Measurements from ENCODE around the gene PRTG. TPM values are rescaled to one million over a fixed set of nuclear protein-coding genes. Genes with fewer than 3 reads are reported as not detected.
A peak's percentile ranks its signal among the peaks of the same experiment; 100 is the strongest.
"Not testable (repeated sequence)": the region's sequence is repeated elsewhere in the genome, so short reads cannot be mapped to it uniquely, and the experiment has no call there.

The PRTG gene
- total RNA-seq, 4 donors from 2014 or later, result 2.1 to 12.8 (median 7.7) TPM

- no peaks in the 10 kb centered on the region for H3K27me3 ChIP-seq
- TF ChIP-seq CTCF (IDR thresholded peaks at IDR 0.05) (no peak), EP300 (IDR thresholded peaks at IDR 0.05) (no peak), POLR2A (IDR thresholded peaks at IDR 0.05) (no peak)
- DNase-seq (ENCODE audit: low spot score in 2 of 2), result no peak
- H3K4me1 ChIP-seq, result no peaks in the 10 kb centered on the region
- H3K36me3 ChIP-seq, result no peaks in the 10 kb centered on the region
- no peak overlapping the region for H3K27ac ChIP-seq
- no peaks in the 10 kb centered on the region for H3K9me3 ChIP-seq
- no peak overlapping the region for H3K4me3 ChIP-seq
- WGBS, 2 donors, result 96 to 97% methylated on average over 6 of the region's 6 CpGs
Observed at GRCh38 chr15:55764398-55764797, 21.4 kb upstream of the PRTG start.

- Histone ChIP-seq H3K9me3 (no peaks in the 10 kb centered on the region), H3K27me3 (no peaks in the 10 kb centered on the region), H3K36me3 (no peaks in the 10 kb centered on the region), H3K4me1 (no peaks in the 10 kb centered on the region), H3K27ac (no peak overlapping the region), H3K4me3 (no peak overlapping the region)
- TF ChIP-seq POLR2A (IDR thresholded peaks at IDR 0.05), result no peak
- no peak for DNase-seq (ENCODE audit: low spot score in 2 of 2)
- WGBS, 2 donors, result 61 to 68% methylated on average over 13 of the region's 13 CpGs
Observed at GRCh38 chr15:55758580-55758986, 15.6 kb upstream of the PRTG start.

- not testable (repeated sequence) for H3K27me3 ChIP-seq; H3K27ac ChIP-seq; H3K9me3 ChIP-seq; DNase-seq (ENCODE audit: low spot score in 2 of 2); H3K4me3 ChIP-seq; H3K36me3 ChIP-seq; H3K4me1 ChIP-seq
- 91 to 92% methylated on average over 5 of the region's 5 CpGs for whole genome bisulfite sequencing, 2 donors
Observed at GRCh38 chr15:55753433-55753832, 10.5 kb upstream of the PRTG start.

GRCh38 chr15:55750706-55751105 lies 7.8 kb upstream of the PRTG start:
- no peaks in the 10 kb centered on the region for H3K4me1 ChIP-seq
- no peak overlapping the region for H3K27ac ChIP-seq
- no peaks in the 10 kb centered on the region for H3K9me3 ChIP-seq
- TF ChIP-seq EP300 (IDR thresholded peaks at IDR 0.05) (no peak), CTCF (IDR thresholded peaks at IDR 0.05) (no peak), POLR2A (IDR thresholded peaks at IDR 0.05) (no peak)
- no peak for DNase-seq (ENCODE audit: low spot score in 2 of 2)
- H3K27me3 ChIP-seq, result no peaks in the 10 kb centered on the region
- H3K36me3 ChIP-seq, result no peaks in the 10 kb centered on the region
- WGBS, 2 donors, result 91 to 92% methylated on average over 2 of the region's 2 CpGs
- H3K4me3 ChIP-seq, result no peak overlapping the region

- Histone ChIP-seq H3K27me3 (peaks cover 0 to 10% of the 10 kb centered on the region in 2 donors), H3K4me3 (peak overlapping the region; percentile 49 to 70 (median 64))
Observed at GRCh38 chr15:55743729-55744655, 1.0 kb upstream of the PRTG start.

More at GRCh38 chr15:55743729-55744655, 1.0 kb upstream of the PRTG start:
- WGBS, 2 donors, result 46 to 58% methylated on average over 21 of the region's 21 CpGs
- Histone ChIP-seq H3K36me3 (no peaks in the 10 kb centered on the region), H3K4me1 (peaks cover 0 to 19% (median 5%) of the 10 kb centered on the region in 4 donors), H3K9me3 (no peaks in the 10 kb centered on the region), H3K27ac (peak overlapping the region in 3 of 4 donors; percentile 36 to 88 (median 84))
- DNase-seq (ENCODE audit: low spot score in 2 of 2), result no peak
- TF ChIP-seq POLR2A (IDR thresholded peaks at IDR 0.05) (no peak), EP300 (IDR thresholded peaks at IDR 0.05) (no peak), CTCF (IDR thresholded peaks at IDR 0.05) (no peak)
